DMS53 treated with DMSO at 0.1 percent for 48 hours (cell line): ENCODE measurements around the gene CARD19.

Source experiments
- DNase-seq: peaks from one replicate; lab custom pipeline; 2025; ENCODE audit not compliant: unreplicated experiment; lab: John Stamatoyannopoulos, UW

CARD19 gene

DNA sequence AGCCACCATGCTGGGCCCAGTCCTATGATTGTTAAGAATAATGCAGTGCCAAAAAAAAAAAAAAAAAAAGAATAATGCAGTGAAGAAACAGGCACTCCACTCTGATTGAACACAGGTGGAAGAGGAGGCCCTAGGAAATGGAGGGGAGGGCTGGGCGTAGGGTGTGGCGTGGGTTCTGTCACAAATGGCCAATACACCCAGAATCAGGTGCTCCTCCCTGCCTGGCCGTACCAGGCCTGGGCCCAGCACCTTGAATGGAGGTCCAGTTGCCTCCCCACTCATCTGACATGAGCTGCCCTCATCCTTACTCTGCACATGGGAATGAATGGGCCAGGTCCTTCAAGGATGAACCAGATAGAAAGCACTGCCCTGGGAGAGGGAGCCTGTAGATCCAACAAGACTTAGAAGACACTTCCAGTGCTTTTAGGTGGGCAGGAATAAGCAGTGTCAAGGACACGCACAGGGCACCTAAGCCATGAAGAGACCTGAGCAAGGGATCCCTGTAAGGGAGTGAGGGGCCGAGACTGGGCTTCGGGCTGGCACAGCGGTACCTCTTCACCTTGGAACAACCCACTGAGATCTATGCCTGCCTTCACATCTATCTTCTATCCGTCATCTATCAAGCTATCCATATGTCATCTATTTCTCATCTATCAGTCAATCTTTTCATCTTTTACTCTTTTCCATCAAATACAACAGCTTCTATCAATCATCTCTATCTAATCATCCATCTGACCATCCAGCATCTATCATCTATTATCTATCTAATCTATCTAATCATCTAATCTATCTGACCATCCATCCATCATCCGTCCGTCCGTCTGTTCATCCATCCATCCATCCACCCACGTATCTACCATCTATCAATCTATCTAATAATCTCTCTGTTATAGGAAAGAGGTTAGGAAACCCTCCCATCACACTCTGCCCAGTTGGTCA, 22.2 kb downstream of the CARD19 start:
- DNase-seq: no peak

DNA sequence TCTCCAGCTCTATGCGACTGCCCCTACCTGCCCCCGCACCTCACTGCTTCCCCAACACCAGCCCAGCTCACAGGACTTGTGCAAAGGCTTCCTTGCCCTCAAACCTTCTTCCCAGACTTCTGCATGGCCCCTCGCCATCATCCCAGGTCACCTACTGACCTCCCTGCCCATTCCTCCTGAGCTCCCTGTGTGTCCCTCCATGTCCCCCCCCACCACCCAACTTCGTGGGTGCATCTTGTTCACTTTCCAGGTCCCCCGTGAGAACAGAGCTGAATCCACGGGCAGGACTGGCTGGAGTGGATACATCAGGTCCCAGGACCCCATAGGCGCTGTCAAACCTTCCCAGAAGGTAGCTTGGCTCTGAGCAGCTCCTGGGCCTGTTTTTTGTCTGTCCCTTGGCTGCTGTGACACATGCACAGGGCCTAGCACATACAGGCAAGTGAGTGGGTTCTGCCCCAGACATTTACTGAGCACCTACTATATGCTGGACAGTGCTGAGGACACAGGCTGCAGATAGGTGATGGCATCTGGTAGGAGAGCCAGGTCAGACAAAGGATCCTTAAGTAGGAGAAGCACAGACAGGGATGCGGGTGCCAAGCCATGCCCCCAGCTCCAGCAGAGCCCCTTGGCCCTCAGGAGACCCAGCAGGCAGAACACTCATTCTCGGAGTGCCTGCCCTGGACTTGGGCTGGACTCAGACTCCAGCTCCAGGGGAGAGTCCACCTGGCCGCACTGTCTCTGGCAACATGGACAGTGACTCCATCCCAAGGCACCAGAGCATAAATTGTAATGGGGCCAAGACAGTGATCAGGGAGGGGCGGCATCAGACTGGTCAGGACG, 23.1 kb downstream of the CARD19 start:
- no peak for DNase-seq

DNA sequence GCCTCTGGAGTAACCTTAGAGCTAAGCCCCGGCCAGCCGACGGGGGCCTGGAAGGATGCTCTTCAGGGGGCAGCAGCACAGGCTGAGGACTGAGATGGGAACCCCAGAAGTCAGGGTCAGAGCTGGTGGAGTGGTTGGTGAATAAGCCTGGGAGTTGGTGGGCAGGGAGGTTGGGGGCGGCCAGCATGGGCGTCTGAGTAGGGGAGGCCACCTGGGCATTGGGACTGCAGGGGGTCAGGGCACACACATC, 23.6 kb downstream of the CARD19 start:
- no peak for DNase-seq

DNA sequence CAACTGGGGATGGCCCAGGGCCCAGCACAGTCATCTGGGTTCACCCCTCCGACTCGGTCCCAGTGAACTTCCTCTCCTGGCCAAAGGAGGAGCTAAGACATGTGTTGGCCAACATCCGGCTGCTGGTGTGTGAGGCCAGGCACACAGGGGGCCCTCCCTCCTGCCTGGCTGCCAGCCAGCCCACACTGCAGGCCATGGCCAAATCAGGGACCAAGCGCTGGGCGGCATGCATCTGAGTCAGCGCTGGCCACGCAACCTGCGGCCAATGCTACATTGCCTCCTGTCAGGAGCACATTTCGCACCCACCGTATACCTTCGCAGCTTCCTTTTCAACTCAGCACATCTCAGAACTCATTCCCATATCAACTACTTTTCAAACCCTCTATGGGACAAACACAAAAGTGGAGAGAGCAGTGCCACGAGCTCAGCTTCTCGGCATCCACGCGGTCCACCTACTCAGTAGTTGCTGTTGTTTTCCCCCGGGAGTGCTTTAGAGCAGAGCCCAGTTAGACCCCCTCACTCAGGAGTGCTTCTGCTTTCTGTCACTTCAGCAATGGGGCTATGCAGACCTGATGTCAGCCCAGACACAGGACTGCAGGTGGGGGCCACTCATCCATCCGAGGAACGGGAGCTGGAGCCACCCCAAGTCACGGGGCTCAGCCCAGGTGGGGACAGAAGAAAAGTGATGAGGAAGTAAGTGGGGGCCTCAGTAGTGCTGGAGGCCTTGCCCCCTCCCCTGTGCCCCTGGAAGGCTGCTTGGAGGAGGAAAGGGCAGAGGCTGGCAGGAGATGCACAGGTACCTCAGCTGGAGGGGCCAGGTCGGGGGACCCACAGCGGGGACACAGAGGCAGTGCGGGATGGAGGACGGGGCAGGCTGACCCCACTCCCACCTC, 24.2 kb downstream of the CARD19 start:
- DNase-seq: no peak

DNA sequence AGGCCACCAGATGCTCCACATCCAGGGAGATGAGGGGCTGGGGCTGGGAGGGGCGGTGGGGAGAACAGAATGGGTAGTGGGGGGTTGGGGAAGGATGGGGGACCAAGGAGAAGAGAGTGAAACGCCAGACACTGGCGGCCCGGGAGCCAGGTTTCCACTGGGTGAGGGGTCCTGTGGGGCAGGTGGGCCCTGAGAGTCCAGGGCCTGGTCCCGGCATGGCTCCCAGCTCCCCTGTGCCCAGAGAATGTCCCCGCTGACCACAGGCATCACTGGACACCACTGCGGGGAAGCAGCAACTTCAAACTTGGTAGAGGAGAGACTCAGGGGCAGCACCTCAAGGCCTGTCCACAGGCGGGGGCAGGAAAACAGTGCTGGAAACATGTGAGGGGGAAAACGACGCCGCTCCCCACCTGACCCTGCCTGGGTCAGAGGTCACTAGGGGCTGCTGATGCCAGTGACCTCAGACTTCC, 24.9 kb downstream of the CARD19 start:
- no peak for DNase-seq

DNA sequence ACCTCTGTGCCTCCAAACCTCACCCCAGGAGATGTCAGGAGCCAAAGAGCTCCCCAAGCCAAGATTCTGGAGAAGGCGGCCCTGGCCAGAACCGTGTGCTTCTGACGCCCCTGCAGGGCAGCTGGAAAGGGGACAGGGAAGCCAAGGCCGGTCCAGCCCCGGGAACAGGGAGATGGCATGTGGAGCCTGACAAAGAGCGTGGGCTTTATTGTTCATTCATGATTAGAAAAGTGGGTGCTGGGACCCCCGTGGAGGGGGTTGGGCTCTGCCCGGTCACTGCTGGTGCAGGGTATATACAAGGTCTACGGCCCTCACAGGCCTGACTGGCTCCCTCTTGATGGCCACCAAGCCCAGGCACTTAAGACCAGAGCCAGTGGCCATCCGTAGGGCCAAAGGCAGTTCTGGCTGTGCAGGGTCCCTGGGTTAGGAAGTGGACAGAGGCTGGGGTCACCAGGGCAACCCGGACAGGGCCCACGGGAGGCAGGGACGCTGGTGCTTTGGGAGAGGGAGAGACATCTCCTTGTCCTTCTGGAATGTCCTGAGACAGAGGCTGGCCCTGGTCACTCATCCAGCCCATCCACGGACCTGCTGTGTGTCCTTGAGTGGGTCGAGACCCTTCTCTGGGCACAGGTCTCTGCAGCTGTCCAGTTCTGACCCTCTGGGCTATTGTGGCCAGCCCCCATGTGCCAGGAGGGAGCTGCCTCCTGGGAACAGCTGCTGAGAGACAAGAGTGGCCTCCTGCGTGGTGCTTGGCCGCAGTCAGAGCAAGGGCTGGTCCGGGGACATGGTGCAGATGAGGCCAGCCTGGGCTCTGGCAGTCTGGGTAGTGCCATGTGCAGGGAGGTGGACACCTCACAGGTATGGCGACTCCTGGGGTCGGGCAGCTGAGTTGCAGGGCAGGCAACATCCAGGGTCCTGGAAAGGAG, 25.6 kb downstream of the CARD19 start:
- no peak for DNase-seq

DNA sequence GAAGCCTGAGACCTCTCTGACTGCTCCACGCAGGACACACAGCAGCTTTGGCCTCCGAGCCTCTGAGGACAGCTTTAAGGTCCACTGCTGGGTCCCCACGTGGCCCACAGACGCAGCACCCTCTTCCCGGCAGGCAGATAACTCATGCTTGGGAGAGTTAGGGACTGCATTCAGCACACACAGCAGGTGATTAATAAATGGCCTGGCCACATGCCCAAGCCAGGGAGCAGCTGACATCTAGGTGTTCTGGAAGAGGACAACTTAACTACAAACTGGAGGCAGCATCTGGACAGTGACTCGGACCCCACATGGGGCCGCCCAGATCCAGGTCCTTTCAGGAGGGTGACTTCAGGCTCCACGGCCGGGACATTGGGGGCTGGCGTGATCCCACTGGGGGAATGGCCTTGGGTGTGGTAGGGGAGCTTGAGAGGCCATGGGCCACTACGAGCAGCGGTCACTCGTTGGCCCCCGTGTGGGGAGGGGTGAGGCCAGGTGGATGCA, 26.8 kb downstream of the CARD19 start:
- no peak for DNase-seq

DNA sequence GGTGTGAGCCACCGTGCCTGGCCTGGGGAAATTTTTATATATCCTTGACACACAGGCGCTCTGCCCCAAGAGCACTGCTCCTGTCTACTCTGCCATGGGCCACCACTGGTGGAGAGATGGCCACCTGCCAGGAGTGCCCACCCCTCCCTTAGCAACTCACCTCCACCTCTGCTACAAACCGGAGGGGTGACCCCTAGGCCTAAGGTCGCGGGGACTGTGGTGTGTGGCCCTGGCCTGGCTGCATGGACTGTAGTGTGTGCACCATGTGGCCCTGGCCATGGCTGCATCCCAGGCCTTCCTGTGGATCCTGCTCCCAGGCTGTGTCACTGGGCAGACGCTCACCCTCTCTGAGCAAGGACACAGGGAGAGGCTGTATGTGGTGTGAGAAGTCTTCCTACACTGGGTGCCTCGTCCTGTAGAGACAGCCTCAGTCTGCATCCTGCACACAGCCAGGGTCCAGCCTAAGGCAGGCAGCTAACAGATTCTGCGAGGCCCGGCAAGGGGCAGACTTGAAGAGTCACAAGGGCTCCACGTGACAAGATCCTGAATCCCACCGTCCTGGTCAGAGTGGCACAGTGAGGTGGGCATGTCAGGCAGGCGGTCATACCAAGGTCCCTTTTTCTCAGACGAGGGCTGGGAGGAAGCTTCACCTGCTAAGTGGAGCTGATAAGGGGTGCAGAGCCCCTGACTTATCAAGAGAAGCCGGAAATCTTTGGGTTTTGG, 27.7 kb downstream of the CARD19 start:
- DNase-seq: no peak

DNA sequence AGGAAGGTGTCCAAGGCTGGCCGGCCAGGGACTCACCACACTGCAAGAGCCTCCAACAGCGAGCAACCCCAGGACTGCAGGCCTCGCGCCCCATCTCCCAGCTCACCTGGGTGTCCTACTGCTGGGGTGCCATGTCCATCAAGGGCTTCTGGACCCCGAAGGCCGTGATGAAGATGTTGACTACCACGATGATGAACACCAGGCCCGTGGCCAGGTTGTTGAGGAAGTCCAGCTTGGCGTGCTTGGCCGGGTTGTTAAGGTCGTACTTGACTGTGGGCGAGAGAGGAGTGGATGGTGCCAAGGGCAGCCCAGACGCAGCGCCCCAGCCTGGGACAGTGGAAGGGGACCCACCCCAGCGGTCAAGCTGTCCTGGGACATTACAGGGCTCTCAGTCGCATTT, 28.8 kb downstream of the CARD19 start:
- no peak for DNase-seq

DNA sequence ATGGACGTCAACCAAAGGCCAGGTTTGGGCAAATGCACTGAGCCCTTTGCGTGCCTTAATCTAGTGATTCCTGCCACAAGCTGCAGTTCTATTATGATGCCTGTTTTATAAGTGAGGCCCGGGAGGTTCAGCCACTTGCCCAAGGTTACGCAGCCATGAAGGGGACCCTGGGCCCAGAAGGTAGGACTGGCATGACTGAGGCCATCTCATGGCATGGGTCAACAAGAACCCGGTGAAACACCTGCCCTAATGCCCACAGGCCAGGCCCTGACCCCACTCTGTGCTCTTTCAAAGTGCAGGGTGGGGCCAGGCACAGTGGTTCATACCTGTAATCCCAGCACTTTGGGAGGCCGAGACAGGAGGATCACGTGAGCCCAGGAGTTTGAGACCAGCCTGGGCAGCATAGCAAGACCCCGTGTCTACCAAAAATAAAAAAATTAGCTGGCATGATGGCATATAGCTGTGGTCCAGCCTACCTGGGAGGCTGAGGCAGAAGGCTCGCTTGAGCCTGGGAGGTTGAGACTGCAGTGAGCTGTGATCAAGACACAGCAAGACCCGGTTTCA, 29.4 kb downstream of the CARD19 start:
- no peak for DNase-seq

DNA sequence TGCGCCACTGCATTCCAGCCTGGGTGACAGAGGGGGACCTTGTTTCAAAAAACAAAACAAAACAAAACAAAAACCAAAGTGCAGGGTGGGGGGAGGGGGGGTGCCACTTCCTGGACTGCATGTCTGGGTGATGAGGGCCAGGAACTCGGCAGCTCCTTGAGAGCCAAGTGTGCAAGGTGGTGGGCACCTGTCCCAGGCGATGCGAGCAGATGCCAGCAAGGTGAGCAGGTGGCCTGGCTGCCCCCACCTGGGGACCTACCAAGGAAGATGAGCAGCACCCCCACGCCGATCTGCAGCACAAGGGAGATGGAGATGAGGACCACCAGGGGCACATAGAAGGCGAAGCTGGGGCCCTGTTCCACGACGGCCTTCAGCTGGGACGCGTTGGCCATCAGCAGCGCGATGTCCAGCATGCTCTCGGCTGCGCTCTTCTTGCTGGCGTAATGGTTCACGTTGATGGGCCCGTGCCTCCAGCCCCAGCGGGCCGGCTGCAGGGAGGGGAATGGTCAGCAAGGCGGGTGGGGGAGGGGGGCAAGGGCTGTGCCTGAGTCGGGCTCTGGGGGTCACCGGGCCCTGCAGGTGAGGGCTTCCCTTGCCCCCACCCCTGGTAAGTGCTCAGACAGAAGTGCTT, 30.2 kb downstream of the CARD19 start:
- no peak for DNase-seq

DNA sequence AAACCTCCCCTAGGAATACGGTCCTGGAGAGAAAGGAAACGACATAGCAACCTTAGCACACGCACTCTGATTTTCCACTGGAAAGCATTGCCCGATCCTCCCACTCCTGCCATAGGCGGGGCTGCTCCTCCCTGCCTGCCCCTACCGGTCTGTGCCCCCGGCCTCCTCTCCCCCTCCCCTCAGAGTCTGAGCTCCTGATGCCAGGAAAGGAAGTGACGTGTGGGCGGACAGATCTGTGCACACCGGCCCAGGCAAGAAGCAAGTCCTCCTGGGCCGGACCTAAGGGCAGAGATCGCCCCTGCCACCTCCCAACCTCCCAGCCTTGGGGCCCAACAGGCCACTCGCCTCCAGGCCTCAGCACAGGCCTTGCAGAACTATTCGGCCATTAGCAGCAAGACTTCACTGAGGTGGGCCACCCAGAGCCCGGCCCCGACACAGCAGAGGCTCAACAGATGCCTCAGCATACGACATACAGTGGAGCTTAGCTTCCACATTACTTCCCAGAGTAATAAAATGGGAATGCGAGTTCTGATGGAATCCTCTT, 30.9 kb downstream of the CARD19 start:
- no peak for DNase-seq

DNA sequence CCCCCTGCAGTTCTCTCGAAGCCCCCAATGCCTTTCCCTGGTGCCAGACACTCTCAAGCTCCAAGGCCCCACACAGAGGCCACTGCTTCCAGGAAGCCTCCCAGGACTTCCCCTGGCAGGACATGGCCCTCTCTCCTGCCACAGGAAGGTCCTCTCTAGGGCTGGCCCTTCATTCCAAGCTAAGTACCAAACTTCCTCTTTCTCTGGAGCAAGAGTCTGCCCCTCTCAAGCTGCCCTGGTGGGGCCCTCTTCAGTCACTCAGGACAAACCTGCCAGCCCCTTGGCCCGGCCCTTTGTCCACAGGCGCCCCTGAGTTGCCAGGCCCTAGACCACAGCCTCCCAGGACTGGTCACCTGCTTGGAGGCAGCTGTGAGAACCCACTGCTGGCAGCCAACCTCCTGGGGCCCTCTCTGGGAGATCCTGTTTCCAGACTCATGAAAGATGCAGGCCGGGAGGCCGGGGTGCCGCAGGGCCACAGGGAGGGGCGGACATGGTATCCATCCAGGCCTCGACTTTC, 31.4 kb downstream of the CARD19 start:
- DNase-seq: no peak

DNA sequence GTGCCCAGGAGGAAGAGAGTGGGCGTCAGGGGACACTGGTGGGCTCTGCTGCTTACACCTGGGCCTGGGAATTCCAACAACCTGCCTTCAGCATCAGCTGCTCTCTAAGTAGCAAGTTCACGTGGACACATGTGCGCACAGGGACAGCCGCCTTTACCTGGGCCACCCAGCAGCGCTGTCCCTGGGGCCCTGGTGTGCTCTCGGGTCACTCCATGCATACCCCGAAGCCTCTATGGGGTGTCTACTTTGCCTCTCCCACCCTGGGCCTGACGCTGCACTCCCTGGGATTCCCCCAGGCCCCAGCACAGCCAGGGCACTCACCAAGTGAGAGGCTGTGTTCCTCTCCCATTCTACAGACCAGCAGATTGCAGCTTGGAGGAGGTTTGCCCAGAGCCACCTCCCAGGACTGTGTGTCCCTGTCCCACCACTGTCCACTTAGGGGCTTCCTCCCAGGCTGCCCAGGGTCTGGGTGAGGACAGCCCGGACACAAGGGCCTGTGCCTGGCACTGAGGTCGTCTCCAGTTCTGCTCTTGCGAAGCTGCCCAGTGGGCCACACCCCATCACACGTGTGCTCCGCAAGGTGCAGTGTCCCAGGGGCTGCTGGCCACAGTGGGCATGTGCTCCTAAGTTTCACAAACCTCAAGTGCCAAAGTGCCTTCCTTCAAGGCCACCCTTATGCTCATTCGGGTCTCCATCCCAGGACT, 32.1 kb downstream of the CARD19 start:
- no peak for DNase-seq

DNA sequence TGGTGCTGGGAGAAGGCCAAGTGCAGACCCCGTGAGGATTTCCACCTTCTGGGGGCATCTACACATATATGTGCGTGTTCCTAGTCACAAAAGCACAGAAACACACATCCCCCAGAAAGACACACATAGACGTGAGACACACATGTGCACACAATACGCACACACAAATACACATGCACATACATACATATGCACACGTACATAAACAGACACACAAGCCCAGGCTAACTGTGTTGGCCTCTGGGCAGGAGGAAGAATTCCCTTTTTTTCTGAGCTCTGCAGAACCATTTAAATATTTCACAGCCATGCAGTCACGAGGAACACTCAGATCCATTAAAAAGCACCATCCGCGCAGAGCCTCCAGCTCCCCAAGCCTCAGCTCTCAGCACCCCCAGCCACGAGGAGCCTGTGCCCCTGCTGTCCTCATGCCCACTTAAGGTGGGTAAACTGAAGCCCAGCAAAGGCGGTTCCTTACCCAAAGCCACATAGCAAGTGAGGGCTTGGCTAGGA, 32.8 kb downstream of the CARD19 start:
- no peak for DNase-seq

DNA sequence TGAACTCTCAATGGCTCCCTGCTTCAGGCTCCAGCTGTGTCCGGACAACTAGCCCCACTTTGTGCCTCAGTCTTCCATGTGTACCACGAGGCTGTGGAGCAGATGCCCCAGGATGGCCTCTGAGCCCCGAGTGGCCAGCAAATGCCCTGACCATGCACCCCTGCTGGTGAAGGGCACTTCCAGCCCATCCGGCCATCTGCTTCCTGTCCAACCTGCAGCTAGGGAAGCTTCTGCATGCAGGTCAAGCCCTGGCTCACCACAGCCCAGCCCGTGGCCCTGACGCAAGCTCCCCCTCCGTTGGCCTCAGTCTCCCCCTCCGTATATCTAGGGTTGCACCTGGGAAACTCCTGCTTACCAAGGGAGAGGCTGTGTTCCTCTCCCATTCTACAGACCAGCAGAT, 33.3 kb downstream of the CARD19 start:
- no peak for DNase-seq
